D721Med (cell line): ENCODE data around the gene SH2D1B.

Experiments used
- DNase-seq: peaks from one replicate; pipeline ENCODE4 v3.0.0; 2011; ENCODE audit warnings: low spot score; ENCODE audit not compliant: insufficient read length
- FAIRE-seq: peaks from 2 replicates; lab custom pipeline; 2011; peaks lifted over from hg19 to GRCh38; lab: Jason Lieb, UNC
- CTCF ChIP-seq: IDR thresholded peaks from 2 replicates; pipeline ENCODE4 v1.5.1; 2012; ENCODE audit warnings: mild to moderate bottlenecking, control low read depth; ENCODE audit not compliant: insufficient read depth; ENCODE audit errors: missing control alignments

SH2D1B gene

DNA sequence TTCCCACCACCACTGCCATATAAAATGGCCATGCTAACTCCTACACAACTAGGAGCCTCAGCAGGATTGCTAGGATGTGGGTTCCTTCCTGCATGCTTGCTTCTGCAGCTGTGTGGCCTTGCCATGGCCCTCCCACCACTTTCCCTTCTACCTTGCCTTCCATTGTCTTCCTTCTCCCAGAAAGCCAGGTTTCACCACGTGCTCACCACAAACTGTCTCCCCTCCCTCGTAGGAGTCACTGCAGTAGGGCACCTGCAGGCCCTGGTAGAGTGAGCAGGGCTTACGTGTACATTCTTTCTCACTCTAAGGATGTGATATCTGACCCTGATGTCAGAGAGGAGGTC lies 26.7 kb downstream of the SH2D1B start:
- no peak for FAIRE-seq
- DNase-seq: no peak
- TF ChIP-seq CTCF: no peak

DNA sequence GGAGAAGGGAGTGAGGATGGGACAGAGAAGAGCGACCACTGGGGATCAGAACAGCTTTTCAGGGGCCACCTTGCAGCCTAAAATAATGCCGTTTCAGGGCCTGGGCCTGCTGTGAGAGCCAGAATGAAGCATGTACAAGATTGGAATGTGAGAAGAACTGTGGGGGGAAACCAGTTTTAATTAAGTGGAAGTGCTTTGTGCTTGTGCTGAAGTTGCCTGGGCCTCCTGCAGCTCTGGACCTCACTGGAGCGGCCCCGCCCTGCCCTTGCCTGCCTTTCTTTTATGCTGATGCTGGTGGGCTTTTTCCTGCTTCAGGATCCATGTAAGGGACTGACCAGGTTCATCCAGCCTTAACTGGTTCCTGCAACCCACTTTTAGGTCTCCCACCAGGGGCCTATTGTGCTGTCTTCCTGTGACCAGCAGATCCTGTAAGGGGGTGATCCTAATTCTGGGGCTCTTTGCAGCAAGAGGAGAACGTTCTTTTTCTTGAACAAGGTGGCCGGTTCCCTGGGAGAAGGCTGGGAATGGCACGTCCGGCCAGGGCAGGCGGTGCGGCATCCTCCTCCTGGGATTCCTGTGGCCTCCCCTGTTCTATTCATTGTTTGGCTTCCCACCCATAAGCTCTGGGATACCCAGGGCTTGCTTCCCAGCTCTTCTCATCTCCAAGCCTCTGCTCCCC lies 27.2 kb downstream of the SH2D1B start:
- DNase-seq (no peak), FAIRE-seq (no peak)
- no peak for TF ChIP-seq CTCF

DNA sequence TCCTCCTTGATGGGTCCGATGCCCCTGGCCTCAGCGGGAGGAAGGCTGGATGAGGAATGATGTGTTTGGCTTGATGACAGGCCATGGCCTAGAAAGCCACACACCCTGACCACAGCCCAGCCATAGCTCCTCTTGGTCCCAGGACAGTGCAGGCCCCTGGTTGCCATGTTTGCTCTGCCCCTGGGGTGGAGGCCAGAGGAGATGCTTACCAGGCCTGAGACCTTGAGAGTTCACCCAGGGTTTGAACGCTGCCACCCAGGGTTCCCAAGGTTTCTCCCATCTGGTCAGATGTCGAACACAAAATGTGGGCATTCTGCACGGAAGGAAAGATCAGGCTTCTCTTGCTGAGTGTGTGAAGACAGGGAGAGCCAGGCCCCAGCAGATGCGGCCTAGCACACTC lies 27.8 kb downstream of the SH2D1B start:
- FAIRE-seq (no peak), DNase-seq (no peak)
- TF ChIP-seq CTCF: no peak

GRCh38 chr1:162383516-162383915 lies 28.4 kb downstream of the SH2D1B start:
- TF ChIP-seq CTCF: no peak
- DNase-seq: no peak

GRCh38 chr1:162383091-162383490 lies 28.8 kb downstream of the SH2D1B start:
- no peak for TF ChIP-seq CTCF
- no peak for FAIRE-seq
- no peak for DNase-seq

More at GRCh38 chr1:162383516-162383915, 28.4 kb downstream of the SH2D1B start:
- no peak for FAIRE-seq

GRCh38 chr1:162381941-162382750 lies 29.8 kb downstream of the SH2D1B start:
- DNase-seq: no peak
- no peak for TF ChIP-seq CTCF
- no peak for FAIRE-seq

- no peak for FAIRE-seq
- TF ChIP-seq CTCF: no peak
- peak; percentile 8 for DNase-seq
These were observed 30.6 kb downstream of the SH2D1B start, which contains the start of gene C1orf226 for GRCh38 chr1:162381383-162381782. C1orf226 (plus strand) TSS chr1:162381728; CDS start chr1:162381902, 174 bp downstream.
